Upper lobe of left lung (tissue), 4 donors: ENCODE results near the gene NBEAL2.

Experiments used
- POLR2A ChIP-seq, 4 donors: fragments of 450-650 bp; IDR thresholded peaks; one replicate each; pipeline ENCODE4 v1.5.1; 2016 to 2017; ENCODE audit warnings: antibody characterized with exemption in 4 of 4, mild to moderate bottlenecking in 2 of 4
- POLR2AphosphoS5 ChIP-seq, 2 donors: sonication (generic); formaldehyde crosslinking; IDR thresholded peaks; one replicate each; pipeline ENCODE4 v1.5.1; 2017; ENCODE audit warnings: antibody characterized with exemption in 2 of 2
- TF ChIP-seq, protein P1 (sequence below), 6 experiments: fragments of 450-650 bp in 4 of 6; fragments of 200-600 bp in 2 of 6; sonication (generic) in 2 of 6; IDR thresholded peaks; one replicate each; pipeline ENCODE4 v1.5.1; 2016 to 2019; ENCODE audit warnings: antibody characterized with exemption in 6 of 6

DNA sequence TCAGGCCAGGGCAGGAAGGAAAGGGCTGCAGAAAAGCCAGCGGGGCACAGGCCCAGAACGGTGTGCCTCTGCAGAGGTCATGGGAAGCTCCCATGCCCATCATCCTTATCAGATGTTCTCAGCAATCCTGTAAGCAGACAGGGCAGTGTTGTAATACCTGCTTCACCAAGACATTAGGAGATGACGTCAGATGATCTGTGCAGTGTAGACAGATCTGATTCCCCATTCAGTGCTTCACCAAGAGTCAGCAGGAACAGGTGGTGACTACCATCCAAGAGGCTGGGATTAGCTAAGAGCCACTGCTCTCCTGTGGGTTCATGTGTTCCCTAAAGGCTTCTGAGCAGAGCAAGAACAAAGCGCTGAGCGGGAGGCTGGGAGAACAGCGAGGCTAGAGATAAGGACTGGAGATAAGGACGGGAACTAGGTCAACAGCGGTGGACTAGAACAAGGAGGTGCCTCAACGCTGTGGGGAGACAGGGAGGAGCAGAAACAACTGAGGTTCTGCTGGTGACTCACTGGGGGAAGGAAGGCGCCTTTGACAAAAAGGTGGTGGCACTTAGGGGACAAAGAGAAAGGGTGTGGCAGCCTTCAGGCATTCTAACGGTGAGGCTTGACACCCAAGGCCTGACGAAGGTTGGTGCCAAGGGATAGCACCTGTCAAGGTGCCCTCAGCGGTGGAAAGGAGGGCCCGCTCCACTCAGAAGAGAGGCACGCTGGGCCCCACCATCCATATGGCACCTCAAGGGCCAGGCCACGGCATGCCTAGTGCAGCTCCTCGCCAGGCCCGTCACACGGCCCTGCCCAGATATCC lies 31.3 kb upstream of the NBEAL2 start:
- TF ChIP-seq POLR2A (IDR thresholded peaks at IDR 0.05) = peak in 1 of 4 donors; percentile 23
- TF ChIP-seq, protein P1, sequence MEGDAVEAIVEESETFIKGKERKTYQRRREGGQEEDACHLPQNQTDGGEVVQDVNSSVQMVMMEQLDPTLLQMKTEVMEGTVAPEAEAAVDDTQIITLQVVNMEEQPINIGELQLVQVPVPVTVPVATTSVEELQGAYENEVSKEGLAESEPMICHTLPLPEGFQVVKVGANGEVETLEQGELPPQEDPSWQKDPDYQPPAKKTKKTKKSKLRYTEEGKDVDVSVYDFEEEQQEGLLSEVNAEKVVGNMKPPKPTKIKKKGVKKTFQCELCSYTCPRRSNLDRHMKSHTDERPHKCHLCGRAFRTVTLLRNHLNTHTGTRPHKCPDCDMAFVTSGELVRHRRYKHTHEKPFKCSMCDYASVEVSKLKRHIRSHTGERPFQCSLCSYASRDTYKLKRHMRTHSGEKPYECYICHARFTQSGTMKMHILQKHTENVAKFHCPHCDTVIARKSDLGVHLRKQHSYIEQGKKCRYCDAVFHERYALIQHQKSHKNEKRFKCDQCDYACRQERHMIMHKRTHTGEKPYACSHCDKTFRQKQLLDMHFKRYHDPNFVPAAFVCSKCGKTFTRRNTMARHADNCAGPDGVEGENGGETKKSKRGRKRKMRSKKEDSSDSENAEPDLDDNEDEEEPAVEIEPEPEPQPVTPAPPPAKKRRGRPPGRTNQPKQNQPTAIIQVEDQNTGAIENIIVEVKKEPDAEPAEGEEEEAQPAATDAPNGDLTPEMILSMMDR (IDR thresholded peaks at IDR 0.05) = no peak
- peak; percentile 78 to 87 for TF ChIP-seq POLR2AphosphoS5 (IDR thresholded peaks at IDR 0.05)
